HEK293 (cell line): ENCODE data around the gene TMEM243.
A peak's percentile ranks its signal among the peaks of the same experiment; 100 is the strongest.

Experiments used
- CTCF ChIA-PET: fragments of 350-600 bp; formaldehyde crosslinking; extraction: SDS; loops from one replicate; lab custom pipeline; 2021; ENCODE audit warnings: antibody characterized with exemption; lab: Yijun Ruan, JAX
- POLR2A ChIA-PET: fragments of 300-600 bp; formaldehyde crosslinking; extraction: SDS; loops from one replicate; lab custom pipeline; 2020; ENCODE audit warnings: antibody characterized with exemption, inconsistent platforms; lab: Yijun Ruan, JAX
- H3K27ac ChIP-seq: fragments of 200-500 bp; sonication (Bioruptor generic); 2 replicates; pipeline ENCODE4 v1.5.1; 2014; ENCODE audit warnings: low read depth, low read length, control low read depth, inconsistent platforms; ENCODE audit errors: extremely low read depth
- H3K36me3 ChIP-seq, 2 experiments: fragments of 200-500 bp in 1 of 2; sonication (Bioruptor generic) in 1 of 2; 1 replicate in 1 of 2; 2 replicates in 1 of 2; pipeline ENCODE4 v1.5.1; 2014 to 2017; ENCODE audit warnings: inconsistent platforms in 2 of 2, low read length in 2 of 2; ENCODE audit not compliant: control insufficient read depth in 2 of 2, insufficient read depth in 1 of 2
- H3K4me1 ChIP-seq: fragments of 200-500 bp; sonication (Bioruptor generic); 2 replicates; pipeline ENCODE4 v1.5.1; 2014; ENCODE audit warnings: mild to moderate bottlenecking, low read length, inconsistent platforms; ENCODE audit not compliant: control insufficient read depth, insufficient read depth
- H3K4me3 ChIP-seq: 2 replicates; pipeline ENCODE4 v1.5.1; 2011; ENCODE audit warnings: low read depth, mild to moderate bottlenecking, control low read depth, low read length, moderate library complexity
- H3K9me3 ChIP-seq: fragments of 200-500 bp; sonication (Bioruptor generic); 2 replicates; pipeline ENCODE4 v1.5.1; 2014; ENCODE audit warnings: low read depth, low read length, inconsistent platforms; ENCODE audit not compliant: control insufficient read depth, insufficient read depth
- KLF1 ChIP-seq: fragments of 450-650 bp; formaldehyde crosslinking; IDR thresholded peaks from 2 replicates; pipeline ENCODE4 v1.5.1; 2016; ENCODE audit warnings: missing biosample characterization, missing genetic modification characterization
- SCRT2 ChIP-seq: fragments of 450-650 bp; formaldehyde crosslinking; IDR thresholded peaks from 2 replicates; pipeline ENCODE4 v1.5.1; 2016; ENCODE audit warnings: missing biosample characterization, missing genetic modification characterization
- SETDB1 ChIP-seq: IDR thresholded peaks from one replicate; pipeline ENCODE4 v1.6.1; 2017; ENCODE audit warnings: mild to moderate bottlenecking, low read length, moderate library complexity, mixed read lengths; ENCODE audit not compliant: insufficient read length
- SP2 ChIP-seq: fragments of 450-650 bp; formaldehyde crosslinking; IDR thresholded peaks from 2 replicates; pipeline ENCODE4 v1.5.1; 2016; ENCODE audit warnings: missing biosample characterization, missing genetic modification characterization
- TRIM28 ChIP-seq: IDR thresholded peaks from 2 replicates; pipeline ENCODE4 v1.6.1; 2011; ENCODE audit warnings: low read length, control low read depth, borderline replicate concordance
- WT1 ChIP-seq: fragments of 450-650 bp; formaldehyde crosslinking; IDR thresholded peaks from 2 replicates; pipeline ENCODE4 v1.5.1; 2016; ENCODE audit warnings: missing biosample characterization, missing genetic modification characterization
- ZBTB1 ChIP-seq: fragments of 450-650 bp; formaldehyde crosslinking; IDR thresholded peaks from 2 replicates; pipeline ENCODE4 v1.5.1; 2016; ENCODE audit warnings: missing biosample characterization, missing genetic modification characterization
- ZNF10 ChIP-seq: fragments of 450-650 bp; formaldehyde crosslinking; IDR thresholded peaks from 2 replicates; pipeline ENCODE4 v1.5.1; 2017; ENCODE audit warnings: missing biosample characterization, missing genetic modification characterization
- ZNF133 ChIP-seq: fragments of 450-650 bp; formaldehyde crosslinking; IDR thresholded peaks from 2 replicates; pipeline ENCODE4 v1.5.1; 2016; ENCODE audit warnings: missing biosample characterization, missing genetic modification characterization
- ZNF169 ChIP-seq: fragments of 450-650 bp; formaldehyde crosslinking; IDR thresholded peaks from 2 replicates; pipeline ENCODE4 v1.5.1; 2016; ENCODE audit warnings: missing biosample characterization, missing genetic modification characterization
- ZNF211 ChIP-seq: fragments of 450-650 bp; formaldehyde crosslinking; IDR thresholded peaks from 2 replicates; pipeline ENCODE4 v1.5.1; 2016; ENCODE audit warnings: low read depth, missing biosample characterization, missing genetic modification characterization
- ZNF23 ChIP-seq: fragments of 450-650 bp; formaldehyde crosslinking; IDR thresholded peaks from 2 replicates; pipeline ENCODE4 v1.5.1; 2016; ENCODE audit warnings: missing biosample characterization, missing genetic modification characterization, borderline replicate concordance
- ZNF239 ChIP-seq: fragments of 450-650 bp; formaldehyde crosslinking; IDR thresholded peaks from 2 replicates; pipeline ENCODE4 v1.5.1; 2016; ENCODE audit warnings: missing biosample characterization, missing genetic modification characterization
- ZNF341 ChIP-seq: fragments of 450-650 bp; formaldehyde crosslinking; IDR thresholded peaks from 2 replicates; pipeline ENCODE4; 2016; ENCODE audit warnings: low read depth, missing biosample characterization, missing genetic modification characterization
- ZNF354C ChIP-seq: fragments of 450-650 bp; formaldehyde crosslinking; IDR thresholded peaks from 2 replicates; pipeline ENCODE4 v1.5.1; 2016; ENCODE audit warnings: missing biosample characterization, missing genetic modification characterization, low read depth, borderline replicate concordance
- ZNF501 ChIP-seq: fragments of 450-650 bp; formaldehyde crosslinking; IDR thresholded peaks from 2 replicates; pipeline ENCODE4 v1.5.1; 2016; ENCODE audit warnings: missing biosample characterization, missing genetic modification characterization
- ZNF510 ChIP-seq: fragments of 450-650 bp; formaldehyde crosslinking; IDR thresholded peaks from 2 replicates; pipeline ENCODE4 v1.5.1; 2018; ENCODE audit warnings: mild to moderate bottlenecking, missing genetic modification characterization, missing biosample characterization; ENCODE audit not compliant: insufficient replicate concordance
- ZNF518A ChIP-seq: fragments of 450-650 bp; formaldehyde crosslinking; conservative IDR thresholded peaks from 2 replicates; pipeline ENCODE4 v1.5.1; 2016; ENCODE audit warnings: low read depth, missing biosample characterization, missing genetic modification characterization
- ZNF585B ChIP-seq: fragments of 450-650 bp; formaldehyde crosslinking; IDR thresholded peaks from 2 replicates; pipeline ENCODE4 v1.5.1; 2016; ENCODE audit warnings: missing biosample characterization, missing genetic modification characterization
- ZNF660 ChIP-seq: fragments of 450-650 bp; IDR thresholded peaks from 2 replicates; pipeline ENCODE4 v1.5.1; 2018; ENCODE audit warnings: missing biosample characterization, mild to moderate bottlenecking, missing genetic modification characterization
- ZNF670 ChIP-seq: fragments of 450-650 bp; formaldehyde crosslinking; IDR thresholded peaks from 2 replicates; pipeline ENCODE4 v1.5.1; 2016; ENCODE audit warnings: missing biosample characterization, missing genetic modification characterization, low read depth
- ZNF792 ChIP-seq: fragments of 450-650 bp; formaldehyde crosslinking; IDR thresholded peaks from 2 replicates; pipeline ENCODE4 v1.5.1; 2016; ENCODE audit warnings: missing biosample characterization, missing genetic modification characterization
- ZSCAN4 ChIP-seq: fragments of 450-650 bp; formaldehyde crosslinking; IDR thresholded peaks from 2 replicates; pipeline ENCODE4 v1.5.1; 2017; ENCODE audit warnings: missing biosample characterization, missing genetic modification characterization

TMEM243 gene

GRCh38 chr7:87216701-87217508, 2.6 kb downstream of the TMEM243 start:
- Histone ChIP-seq H3K4me3 (no peak overlapping the region), H3K27ac (no peak overlapping the region), H3K4me1 (no peaks in the 10 kb centered on the region; the same call in 1 of the 2 replicates), H3K36me3 (peaks cover 0 to 14% of the 10 kb centered on the region in 2 experiments; a peak in 2 of 3 replicates), H3K9me3 (no peaks in the 10 kb centered on the region)
- CTCF ChIA-PET: interaction anchor here (0.7 to 1.3 kb wide), 2 partner anchors 19 to 109 kb away, joined by 3 read pairs; no protein-coding TSS in a partner anchor
- TF ChIP-seq ZNF585B (tag by site-specific recombination) (no peak), SCRT2 (tag by site-specific recombination) (peak; percentile 37; the same call in 1 of the 2 replicates)
- POLR2A ChIA-PET: interaction anchor here (0.7 kb wide), 1 partner anchor 64 kb away, joined by 3 read pairs; the partner anchor contains the start of gene DMTF1

- Histone ChIP-seq H3K9me3 (no peaks in the 10 kb centered on the region), H3K4me3 (no peak overlapping the region)
- CTCF ChIA-PET: no interaction called here
Observed at GRCh38 chr7:87215046-87215445, 4.5 kb downstream of the TMEM243 start.

GRCh38 chr7:87213811-87214210, 5.7 kb downstream of the TMEM243 start:
- H3K4me3 ChIP-seq: no peak overlapping the region
- H3K4me1 ChIP-seq: no peaks in the 10 kb centered on the region; the same call in 1 of the 2 replicates
- no peaks in the 10 kb centered on the region for H3K9me3 ChIP-seq
- POLR2A ChIA-PET: no interaction called here
- H3K36me3 ChIP-seq: peaks cover 0 to 17% of the 10 kb centered on the region in 2 experiments; a peak in 2 of 3 replicates
- CTCF ChIA-PET: interaction anchor here (1.3 kb wide), 1 partner anchor 10 kb away, joined by 4 read pairs; no protein-coding TSS in a partner anchor
- no peak overlapping the region for H3K27ac ChIP-seq
- no peak for TF ChIP-seq ZNF518A (tag by site-specific recombination)
- TF ChIP-seq ZNF660: no peak
- TF ChIP-seq WT1: no peak
- no peak for TF ChIP-seq ZSCAN4 (tag by site-specific recombination)
- TF ChIP-seq ZBTB1 (tag by site-specific recombination): no peak
- no peak for TF ChIP-seq TRIM28
- TF ChIP-seq ZNF133 (tag by site-specific recombination): no peak
- TF ChIP-seq ZNF510 (tag by site-specific recombination): no peak
- no peak for TF ChIP-seq SETDB1
- no peak for TF ChIP-seq ZNF792 (tag by site-specific recombination)
- no peak for TF ChIP-seq KLF1
- TF ChIP-seq ZNF341 (tag by site-specific recombination): no peak
- no peak for TF ChIP-seq ZNF354C (tag by site-specific recombination)
- no peak for TF ChIP-seq ZNF239 (tag by site-specific recombination)
- TF ChIP-seq ZNF169 (tag by site-specific recombination): no peak
- TF ChIP-seq ZNF670: no peak
- no peak for TF ChIP-seq ZNF211 (tag by site-specific recombination)
- no peak for TF ChIP-seq SP2 (tag by site-specific recombination)
- TF ChIP-seq ZNF10 (tag by site-specific recombination): no peak
- TF ChIP-seq ZNF501 (tag by site-specific recombination): no peak

More at GRCh38 chr7:87215046-87215445, 4.5 kb downstream of the TMEM243 start:
- Histone ChIP-seq H3K4me1 (no peaks in the 10 kb centered on the region; the same call in 1 of the 2 replicates), H3K36me3 (peaks cover 0 to 16% of the 10 kb centered on the region in 2 experiments; a peak in 2 of 3 replicates), H3K27ac (no peak overlapping the region)
- POLR2A ChIA-PET: no interaction called here
- TF ChIP-seq ZNF23 (tag by site-specific recombination): no peak
